ENCODE data around the gene ANO3.
"Not testable (repeated sequence)": the region's sequence is repeated elsewhere in the genome, so short reads cannot be mapped to it uniquely, and the experiment has no call there.

The ANO3 gene

GRCh38 chr11:26618441-26618840 lies 286.5 kb downstream of the ANO3 start:
- no peak overlapping the region for H3K4me3 ChIP-seq (ENCODE audit: low read depth, low read length)
- TF ChIP-seq CTCF (IDR thresholded peaks at IDR 0.05; ENCODE audit: borderline replicate concordance, insufficient read depth, low read depth, low read length): no peak

DNA sequence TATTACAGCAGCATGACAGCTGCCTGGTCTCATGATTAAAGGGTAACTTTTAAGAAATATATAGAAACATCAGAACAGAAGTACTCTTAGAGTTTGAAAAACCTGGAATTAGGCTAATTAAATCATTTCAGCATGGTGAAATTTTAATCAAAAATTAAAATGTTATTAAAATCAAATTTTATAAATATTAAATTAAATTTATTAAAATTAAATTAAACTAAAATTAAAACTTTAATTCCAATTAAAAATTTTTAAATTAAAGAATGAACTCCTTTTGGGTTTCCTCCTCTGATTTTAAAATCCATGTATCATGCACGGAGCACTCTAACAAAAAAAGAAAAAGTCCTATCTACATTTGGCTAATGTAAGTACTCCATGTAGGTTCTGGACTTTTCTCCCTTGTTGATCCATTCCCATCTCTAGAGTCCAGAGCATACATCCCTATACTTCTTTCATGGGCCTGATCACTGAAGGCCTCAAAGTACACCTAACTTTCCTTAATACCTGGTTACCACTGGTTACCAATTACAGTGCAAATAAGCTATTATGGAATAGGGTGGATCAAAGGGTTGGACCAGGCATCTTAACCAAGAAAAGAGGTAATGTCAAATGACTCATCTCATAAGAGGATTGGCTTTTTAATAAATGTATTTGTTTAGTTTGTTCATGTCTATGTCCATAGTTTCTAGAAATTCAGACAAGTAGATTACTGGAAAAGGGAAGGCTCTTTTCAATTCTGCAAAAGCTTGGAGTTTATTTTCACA lies 288.5 kb downstream of the ANO3 start:
- TF ChIP-seq CTCF (IDR thresholded peaks at IDR 0.05; ENCODE audit: borderline replicate concordance, insufficient read depth, low read depth, low read length): no peak
- H3K4me3 ChIP-seq (ENCODE audit: low read depth, low read length): no peak overlapping the region

- H3K4me3 ChIP-seq (ENCODE audit: low read depth, low read length): no peak overlapping the region
- TF ChIP-seq CTCF (IDR thresholded peaks at IDR 0.05; ENCODE audit: borderline replicate concordance, insufficient read depth, low read depth, low read length): no peak
Observed at GRCh38 chr11:26621132-26621531, 289.2 kb downstream of the ANO3 start.

- no peak for TF ChIP-seq CTCF (IDR thresholded peaks at IDR 0.05; ENCODE audit: borderline replicate concordance, insufficient read depth, low read depth, low read length)
Observed at GRCh38 chr11:26622181-26622580, 290.3 kb downstream of the ANO3 start.

DNA sequence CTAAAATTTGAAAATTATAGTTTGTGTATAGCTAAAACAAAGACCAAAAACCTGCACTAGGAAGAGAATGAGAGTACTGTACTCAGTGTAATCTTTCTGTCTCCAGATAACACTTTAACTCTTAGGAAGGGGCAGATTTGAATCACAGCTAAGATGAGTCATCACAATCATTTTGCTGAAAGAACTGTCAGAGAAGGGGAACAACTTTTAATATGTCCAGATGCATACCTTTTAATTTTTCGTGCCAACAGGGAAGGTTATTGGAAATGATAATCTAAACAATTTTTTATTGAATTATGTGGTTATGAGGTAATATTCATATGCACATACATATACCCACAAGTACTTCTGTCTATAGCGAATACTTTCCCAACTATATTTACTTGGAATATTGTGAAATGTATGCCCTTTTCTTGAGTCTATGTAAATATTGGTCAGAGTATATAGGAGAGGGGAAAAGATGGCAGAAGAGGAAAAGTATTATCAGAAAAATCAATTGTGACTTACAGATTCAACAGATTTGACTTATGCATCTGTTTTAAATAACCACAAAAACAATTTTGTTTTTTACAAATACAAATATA lies 291.2 kb downstream of the ANO3 start:
- no peak for TF ChIP-seq CTCF (IDR thresholded peaks at IDR 0.05; ENCODE audit: borderline replicate concordance, insufficient read depth, low read depth, low read length)
- no peak overlapping the region for H3K4me3 ChIP-seq (ENCODE audit: low read depth, low read length)

More at GRCh38 chr11:26622181-26622580, 290.3 kb downstream of the ANO3 start:
- no peak overlapping the region for H3K4me3 ChIP-seq (ENCODE audit: low read depth, low read length)

GRCh38 chr11:26626346-26626745 lies 294.4 kb downstream of the ANO3 start:
- H3K4me3 ChIP-seq (ENCODE audit: low read depth, low read length): no peak overlapping the region
- TF ChIP-seq CTCF (IDR thresholded peaks at IDR 0.05; ENCODE audit: borderline replicate concordance, insufficient read depth, low read depth, low read length): no peak

DNA sequence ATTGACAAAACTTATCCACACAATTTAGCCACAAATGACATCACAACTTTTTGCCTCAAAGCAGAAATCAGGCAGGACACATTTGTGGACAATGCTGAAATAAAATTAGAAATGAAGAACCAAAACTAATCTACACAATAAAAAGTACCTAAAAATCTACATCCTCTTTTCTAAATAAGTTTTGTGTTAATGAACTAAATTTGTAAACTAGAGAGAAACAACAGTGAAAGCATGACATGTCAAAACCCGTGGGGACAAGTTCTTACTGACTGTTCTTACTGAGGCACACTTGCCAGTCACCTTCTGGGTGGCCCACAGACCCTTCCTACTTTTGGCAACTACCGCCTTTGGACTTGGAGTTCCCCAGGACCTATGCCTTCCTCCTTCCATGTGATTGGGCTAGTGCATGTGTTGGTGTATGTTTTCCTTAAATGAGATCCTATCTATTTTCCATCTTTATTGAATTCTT lies 300.8 kb downstream of the ANO3 start:
- TF ChIP-seq CTCF (IDR thresholded peaks at IDR 0.05; ENCODE audit: borderline replicate concordance, insufficient read depth, low read depth, low read length): no peak
- H3K4me3 ChIP-seq (ENCODE audit: low read depth, low read length): no peak overlapping the region

GRCh38 chr11:26643314-26643713 lies 311.4 kb downstream of the ANO3 start:
- H3K4me3 ChIP-seq (ENCODE audit: low read depth, low read length): not testable (repeated sequence)
